GM18907 (cell line): ENCODE results near the gene RNF4.
"Not testable (repeated sequence)": the region's sequence is repeated elsewhere in the genome, so short reads cannot be mapped to it uniquely, and the experiment has no call there.

Source experiments
- ATAC-seq: cut with Tn5 transposase; IDR thresholded peaks from one replicate; pipeline ENCODE4 v1.9.1; 2021; ENCODE audit warnings: mild to moderate bottlenecking, moderate library complexity; ENCODE audit not compliant: unreplicated experiment

RNF4 gene

DNA sequence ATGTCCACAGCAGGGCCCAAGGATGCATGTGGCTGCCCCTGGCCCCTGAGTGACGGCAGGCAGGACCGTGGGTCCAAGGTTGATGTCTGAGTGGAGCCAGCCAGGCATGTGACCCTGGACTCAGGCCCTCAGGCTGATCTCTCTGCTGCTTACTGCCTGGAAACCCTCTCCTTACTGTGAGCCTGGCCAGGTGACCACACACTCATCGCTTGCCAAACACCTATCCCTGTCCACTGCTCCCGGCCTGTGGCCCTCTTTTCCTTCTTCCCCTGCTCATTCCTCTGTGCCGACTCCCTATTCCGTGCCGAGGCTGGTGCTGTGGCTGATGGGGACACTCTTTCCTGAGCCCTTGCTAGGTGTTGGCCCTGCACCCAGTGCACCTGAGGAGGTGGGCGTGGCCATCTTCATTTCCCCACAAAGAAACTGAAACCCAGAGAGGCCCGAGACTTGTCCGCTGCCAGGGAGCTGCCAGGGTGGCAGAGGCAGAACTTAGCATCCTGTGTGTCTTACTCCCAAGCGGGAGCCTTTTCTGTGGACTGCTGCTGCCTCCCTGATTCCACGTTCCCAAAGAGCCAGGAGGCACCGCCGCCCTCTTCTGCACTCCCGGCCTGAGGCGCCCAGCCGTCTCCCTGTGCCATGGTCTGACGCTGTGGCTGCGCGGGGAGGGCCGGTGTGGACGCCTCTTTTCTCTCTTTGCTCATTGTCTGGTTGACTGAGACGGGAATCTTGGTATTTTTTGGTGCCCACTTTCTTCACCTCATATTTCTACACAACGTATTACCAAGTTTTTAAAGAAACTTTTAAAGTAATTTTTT is 11.2 kb upstream of the RNF4 start:
- no peak for ATAC-seq

DNA sequence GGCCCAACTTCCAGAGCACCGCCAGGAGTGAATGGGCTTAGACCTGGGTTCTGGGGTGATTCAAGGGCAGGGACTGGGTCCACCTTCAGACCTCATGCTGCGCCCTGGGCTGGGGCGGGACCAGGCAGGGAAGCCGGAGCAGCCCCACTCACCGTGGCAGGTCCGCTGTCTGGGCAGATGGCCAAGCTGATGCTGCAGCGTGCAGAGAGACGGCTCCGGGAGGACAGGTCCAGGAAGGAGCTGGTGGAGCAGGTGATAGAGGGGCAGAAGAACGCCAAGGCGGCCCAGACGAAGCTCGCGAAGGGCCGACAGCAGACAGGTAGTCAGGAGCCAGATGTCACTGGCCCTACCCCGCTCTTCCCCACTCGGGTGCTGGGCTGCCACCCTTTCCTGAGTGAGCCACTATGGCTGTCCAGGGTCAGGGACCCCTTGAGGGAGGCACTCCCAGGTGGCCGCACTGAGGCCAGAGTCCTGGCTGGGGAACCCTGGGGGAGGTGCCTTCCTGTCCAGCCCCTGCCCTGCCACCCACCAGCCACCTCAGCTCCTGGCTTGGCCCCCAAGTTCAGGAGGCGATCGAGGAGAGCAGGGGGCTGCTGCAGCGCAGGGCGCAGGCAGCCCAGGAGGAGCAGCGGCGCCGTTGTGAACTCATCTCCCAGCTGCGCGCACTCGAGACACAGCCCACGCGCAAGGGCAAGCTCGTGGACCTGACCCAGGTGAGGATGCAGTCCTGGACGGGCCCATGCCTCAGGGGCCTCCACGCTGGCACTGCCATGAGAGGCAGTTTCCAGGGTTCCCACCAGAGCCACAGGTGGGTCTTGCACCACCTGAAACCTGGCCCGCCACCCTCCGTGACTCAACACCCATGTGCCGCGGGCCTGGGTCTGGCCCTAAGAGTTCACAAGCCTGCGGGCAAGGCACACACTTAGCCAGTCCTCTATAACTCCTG is 10.1 kb upstream of the RNF4 start:
- no peak for ATAC-seq

DNA sequence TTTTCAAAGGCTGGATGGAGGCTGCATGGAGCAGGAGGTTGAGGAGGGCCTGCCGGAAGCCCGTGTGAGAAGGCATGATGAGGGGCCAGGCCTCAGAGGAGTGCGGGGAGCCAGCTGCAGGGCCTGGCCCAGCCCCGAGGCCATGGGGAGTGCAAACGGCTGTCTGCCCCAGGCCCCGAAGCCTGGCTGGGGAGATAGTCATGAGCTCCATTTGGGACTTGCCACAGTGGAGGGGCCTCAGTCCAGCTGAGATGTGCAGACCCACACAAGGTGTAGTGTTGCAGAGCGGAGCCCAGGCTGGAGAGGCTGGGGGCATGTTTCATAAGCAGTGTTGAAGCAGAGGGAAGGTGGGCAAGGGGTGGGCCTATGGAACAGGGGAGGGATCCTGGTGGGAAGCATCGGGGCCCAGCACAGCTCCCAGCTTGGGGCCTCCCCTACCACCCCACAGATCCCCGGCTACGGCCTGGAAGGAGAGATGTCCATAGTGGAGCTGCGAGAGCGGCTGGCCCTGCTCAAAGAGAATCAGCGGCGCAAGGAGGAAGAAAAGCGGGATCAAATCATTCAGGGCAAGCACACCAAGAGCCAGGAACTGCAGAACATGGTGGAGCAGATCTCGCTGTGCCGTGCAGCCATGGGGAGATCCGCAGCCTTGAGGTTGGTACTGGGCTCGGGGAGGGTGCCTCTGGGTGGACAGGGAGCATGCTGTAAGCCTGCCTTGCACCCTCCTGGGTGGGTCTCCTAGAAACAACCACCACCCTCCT is 9.1 kb upstream of the RNF4 start:
- no peak for ATAC-seq

DNA sequence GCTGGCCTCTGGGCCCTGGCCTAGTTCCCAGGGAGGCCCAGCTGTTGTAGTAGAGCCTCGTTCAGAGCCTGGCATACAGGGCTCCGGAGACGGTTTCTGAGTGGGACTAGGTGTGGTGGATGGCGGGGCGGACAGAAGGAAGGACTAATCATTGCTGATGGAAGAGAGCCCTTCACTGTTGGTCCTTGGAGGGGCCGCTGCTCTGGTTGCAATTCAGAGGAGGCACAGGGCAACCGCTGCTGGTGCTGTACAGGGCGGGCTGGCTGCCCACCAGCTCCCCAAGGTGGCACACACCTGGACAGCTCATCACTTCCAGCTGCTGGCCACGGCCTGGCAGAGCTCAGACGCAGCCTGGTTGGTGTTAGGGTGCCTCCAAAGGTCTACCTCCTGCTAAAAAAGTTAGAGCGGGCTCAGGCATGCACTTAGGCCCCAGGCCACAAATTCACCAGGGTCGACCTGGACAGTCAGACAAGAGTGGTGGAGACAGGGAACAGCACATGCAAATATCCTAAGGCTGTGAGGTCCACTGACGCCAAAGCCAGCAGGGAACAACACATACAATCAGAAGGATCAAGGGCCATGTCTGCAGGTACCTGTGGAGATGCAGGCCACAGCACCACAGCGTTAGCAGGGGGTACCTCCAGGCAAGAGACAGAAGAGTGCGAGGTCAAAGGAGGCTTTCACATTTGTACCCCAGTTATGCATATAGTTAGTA is 7.5 kb upstream of the RNF4 start:
- no peak for ATAC-seq

DNA sequence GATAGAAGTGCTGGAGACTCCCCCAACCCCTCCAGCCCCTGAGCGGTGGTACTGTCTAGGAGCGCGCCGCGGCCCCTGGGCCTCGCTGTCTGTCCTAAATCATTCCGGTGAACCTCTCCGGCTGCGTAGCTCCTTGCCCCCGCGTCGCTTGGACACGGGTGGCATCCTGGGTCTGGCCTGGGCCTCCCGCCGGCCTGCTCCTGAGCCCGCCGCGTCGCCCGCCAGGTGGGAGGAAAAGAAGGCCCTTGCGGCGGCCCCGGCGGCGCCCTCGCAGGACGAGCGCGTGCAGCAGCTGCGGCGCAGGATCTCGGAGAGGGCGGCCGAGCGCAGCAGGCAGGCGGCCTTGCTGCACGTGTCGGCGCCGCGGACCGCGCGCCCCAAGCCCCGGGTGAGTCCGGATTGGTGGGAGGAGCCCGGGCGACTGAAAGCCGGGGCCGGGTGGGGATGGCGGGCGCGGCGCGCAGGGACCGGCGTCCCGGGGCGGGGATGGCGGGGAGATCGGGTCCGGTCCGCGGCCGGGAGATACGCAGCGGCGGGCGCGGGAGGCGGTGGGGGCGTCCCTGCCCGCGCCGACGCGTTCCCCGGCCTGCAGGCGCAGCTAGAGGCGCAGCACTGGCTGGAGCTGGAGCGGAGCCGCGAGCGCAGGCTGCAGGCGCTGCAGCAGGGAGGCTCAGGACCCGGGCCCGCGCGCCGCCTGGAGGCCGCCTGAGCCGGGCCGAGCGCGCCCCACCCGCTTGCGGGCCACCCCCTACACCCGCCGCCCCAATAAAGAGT is 6.5 kb upstream of the RNF4 start:
- ATAC-seq: peak; percentile 76

DNA sequence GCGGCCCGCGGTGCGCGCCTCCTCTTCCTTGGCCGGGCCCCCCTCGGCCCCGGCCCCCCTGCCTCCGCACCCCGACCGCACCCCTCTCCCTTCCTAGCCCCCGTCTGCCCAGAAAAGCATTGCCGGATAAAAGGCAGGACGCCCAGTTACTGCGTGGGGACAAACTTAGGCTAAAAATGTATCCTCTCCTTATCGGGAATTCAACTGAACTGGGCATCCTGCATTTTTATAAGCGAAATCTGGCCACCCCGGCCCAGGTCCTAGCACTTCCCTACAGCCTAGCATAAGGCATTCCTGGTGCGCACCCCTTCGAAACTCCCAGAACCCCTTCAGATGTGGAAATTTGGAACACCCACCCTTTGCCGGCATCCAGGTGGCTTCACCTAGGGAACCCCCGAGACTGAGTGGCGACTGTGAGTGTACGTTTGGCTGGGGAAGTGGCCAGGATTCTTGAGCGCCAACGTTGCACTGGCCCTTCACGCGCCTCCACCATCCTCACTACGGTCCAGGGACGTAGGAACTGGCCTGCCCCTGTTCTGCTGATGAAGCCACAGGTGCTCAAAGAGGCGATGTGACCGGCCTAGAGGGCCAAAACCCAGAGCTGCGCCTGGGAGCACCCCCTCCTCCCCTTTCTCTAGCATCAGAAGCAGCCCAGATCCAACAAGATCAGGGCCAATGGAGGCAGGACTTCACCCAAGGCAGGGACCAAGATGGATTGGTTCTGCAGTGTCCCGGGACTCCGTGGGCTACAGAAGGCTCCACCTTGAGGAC is 5.7 kb upstream of the RNF4 start:
- no peak for ATAC-seq

DNA sequence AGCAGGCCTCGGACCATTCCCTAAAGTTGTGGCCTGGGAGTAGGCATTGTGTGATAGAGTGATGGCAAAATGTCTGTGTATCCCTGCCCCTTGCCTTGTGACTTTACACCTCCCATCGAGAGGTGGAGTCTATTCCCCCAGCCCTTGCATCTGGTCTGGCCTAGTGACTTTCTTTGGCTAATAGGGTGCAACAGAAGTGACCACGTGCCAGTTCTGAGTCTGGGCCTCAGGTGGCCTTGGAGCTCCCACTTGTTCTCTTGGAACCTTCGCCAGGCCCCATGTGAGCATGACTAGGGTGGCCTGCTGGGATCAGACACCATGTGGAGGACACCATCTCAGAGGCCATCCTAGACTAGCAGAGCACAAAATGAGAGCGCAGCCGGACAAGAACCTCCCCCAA is 3.9 kb upstream of the RNF4 start:
- no peak for ATAC-seq

DNA sequence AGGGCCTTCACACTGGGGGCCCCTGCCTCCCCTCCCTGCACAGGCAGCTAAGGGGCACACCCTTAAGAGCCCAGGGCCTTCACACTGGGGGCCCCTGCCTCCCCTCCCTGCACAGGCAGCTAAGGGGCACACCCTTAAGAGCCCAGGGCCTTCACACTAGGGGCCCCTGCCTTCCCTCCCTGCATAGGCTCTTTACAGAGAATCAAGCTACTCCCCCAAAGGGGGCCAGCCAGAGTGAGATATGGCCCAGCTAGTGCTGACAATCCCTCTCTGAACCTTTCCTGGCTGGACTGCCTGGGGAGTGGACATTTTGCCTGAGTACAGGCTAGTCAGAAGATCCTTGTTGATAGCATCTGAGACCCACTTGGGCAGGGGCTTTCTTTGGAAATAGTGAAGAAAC is 3.4 kb upstream of the RNF4 start:
- not testable (repeated sequence) for ATAC-seq

DNA sequence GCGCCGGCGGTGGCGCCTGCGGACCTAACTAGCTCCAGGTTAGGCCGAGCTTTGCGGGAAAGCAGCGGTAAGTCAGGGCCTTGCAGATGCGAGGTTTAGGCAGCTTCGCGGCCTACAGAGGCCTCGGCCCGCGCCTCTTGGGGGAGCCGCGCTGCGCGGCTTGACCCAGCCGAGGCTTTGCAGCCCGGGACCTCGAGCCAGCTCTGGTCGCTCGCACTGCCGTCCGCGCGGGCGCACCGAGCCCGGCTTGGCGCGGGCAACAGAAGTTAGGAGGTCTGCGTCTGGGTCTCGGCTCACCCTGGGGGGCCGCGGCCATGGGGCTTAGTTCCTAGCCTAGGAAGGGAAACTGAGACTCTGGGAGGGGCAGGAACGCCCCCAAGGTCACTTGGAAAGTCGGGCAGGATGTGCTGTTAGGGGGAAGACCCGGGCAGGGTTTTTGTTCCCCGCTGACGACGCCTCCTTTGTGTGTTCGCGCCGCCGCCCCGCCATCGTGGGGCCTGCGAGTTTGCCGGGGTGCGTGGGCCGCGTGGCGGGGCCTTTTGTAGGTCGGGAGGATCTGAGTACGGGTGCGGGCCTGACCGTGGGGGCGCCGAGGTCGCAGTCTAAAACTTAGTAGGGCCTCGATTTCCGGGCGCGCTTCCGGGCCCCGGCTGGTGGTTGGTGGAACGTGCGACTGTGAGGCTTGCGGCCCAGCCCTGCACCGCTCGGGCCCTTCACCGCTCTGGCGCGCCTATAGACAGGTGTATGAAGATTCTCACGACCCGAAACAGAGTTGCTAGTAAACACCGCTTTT is 482 bp downstream of the RNF4 start:
- peak; percentile 55 for ATAC-seq

DNA sequence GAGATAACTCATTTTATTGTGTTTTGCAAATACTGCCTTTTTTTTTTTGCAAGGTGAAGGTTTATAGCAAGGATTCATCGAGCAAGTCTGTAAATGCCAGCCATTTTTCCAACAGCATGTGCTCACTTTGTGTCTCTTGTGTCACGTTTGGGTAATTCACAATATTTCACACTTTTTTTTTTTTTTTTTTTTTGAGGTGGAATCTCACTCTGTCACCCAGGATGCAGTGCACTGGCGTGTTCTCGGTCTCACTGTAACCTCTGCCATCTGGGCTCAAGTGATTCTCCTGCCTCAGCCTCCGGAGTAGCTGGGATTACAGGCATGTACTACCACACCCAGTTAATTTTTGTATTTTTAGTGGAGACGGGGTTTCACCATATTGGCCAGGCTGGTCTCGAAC is 1.9 kb downstream of the RNF4 start:
- no peak for ATAC-seq

DNA sequence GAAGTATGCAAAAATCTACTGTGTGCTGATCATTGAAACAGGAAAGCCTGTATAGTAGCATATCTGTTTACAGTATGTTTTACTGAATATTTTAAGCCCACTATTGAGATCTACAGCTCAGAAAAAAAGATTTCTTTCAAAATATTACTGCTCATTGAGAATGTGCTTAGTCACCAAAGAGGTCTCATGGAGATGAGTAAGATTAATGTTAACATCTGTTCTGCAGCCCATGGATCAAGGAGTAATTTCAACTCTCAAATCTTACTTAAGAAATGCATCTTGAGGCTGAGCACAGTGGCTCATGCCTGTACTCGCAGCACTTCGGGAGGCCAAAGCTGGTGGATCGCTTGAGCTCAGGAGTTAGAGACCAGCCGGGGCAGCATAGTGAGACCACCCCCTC is 3.3 kb downstream of the RNF4 start:
- ATAC-seq: no peak

DNA sequence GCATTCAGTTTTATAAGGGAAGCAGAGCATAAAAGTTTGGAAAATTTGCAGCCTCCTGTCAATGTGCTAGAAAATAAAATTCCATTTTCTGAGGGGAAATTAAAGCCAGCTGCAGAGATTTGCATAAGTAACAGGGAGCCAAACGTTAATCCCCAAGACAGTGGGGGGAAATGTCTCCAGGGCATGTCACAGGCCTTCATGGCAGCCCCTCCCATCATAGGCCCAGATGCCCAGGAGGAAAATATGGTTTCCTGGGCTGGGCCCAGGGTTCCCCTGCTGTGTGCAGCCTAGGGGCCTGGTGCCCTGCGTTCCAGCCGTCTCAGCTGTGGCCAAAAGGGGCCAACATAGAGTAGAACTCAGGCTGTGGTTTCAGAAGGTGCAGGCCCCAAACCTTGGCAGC is 9.3 kb downstream of the RNF4 start:
- ATAC-seq: no peak

DNA sequence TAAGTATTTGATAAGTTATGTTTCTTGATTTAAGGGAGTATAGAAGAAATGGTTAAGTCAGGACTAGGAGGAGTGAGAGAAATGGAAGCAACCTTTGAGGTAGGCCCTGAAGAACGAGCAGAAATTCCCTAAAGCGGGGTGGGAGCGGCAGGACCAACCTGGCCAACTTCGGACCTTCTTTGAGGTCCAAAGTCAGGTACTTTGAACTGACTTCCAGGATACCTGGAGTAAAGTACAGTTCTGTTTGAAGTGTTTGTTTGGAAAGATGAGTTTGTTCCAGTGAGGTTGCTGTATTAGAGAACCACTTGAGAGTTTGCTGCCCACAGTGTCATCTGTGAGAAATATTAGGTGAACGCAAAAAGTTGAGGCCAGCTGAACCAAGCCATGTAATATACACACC is 11.7 kb downstream of the RNF4 start:
- ATAC-seq: no peak

DNA sequence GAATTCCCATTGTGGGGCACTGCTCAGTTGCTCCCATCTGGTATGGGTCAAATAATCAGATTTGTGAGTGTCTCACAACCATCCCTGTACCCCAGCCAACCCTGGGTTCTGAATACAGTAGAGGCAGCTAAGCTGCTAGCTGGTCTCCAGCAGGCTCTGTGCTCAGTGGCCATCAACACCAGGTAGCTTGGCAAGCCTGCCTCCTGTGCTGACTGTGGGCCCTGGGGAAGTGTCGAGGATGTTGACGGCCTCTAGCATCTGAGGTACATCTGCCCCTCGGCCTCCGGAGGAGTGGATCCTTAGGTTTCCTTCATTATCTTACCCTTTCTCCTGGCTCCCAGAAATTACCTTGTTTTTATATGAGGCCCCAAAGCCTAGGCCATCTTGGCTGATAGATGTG is 13.3 kb downstream of the RNF4 start:
- no peak for ATAC-seq

DNA sequence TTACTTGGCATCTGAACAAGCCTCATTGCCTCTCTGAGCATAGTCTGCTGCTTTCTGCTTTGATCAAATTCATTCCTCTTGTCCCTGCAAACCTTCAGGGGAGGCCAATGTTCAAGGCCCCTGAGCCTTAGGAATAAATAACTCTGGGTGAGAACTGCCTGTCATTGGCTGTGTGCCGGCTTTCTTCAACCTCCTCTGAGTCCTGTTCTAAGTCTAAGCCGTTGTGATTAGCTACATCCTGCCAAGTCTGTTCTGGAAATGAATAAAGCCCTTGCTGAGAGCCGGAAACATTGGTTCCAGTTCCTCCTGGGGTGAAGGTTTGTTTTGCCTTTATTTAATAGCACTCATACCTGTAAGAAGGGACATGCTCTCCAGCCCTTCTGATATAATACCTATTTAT is 13.8 kb downstream of the RNF4 start:
- peak; percentile 46 for ATAC-seq

DNA sequence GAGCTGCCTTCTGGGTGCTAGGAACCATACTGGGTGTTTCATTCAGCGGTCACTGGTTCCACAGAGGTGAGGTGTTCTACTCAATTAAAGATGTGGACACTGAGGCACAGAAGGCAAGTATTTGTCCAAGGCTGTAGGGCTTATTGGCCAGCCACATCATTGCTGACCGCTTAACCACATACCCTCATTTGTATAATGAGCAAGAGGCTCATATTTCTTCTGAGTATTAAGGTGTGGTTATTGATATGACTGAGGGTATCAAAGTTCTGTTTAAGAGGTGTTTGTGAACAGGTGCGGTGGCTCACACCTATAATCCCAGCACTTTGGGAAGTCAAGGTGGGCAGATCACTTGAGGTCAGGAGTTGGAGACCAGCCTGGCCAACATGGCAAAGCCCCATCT is 14.3 kb downstream of the RNF4 start:
- no peak for ATAC-seq

DNA sequence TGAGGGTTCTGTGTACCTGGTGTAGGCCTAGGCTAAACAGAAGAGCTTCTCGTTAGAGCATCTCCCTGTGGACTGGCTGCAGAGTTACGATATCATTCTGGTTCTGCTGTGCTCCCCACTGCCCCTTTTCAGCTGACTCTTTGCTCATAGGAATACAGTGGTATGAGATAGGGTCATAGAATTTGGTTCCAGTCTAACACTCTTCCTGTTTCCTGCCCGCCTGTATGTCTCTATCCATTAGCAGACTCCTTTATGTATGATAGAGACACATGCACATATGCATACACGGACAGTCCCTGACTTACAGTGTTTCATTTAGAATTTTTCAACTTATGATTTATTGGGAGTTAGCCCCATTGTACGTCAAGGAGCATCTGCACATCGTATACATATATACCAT is 15.3 kb downstream of the RNF4 start:
- no peak for ATAC-seq

DNA sequence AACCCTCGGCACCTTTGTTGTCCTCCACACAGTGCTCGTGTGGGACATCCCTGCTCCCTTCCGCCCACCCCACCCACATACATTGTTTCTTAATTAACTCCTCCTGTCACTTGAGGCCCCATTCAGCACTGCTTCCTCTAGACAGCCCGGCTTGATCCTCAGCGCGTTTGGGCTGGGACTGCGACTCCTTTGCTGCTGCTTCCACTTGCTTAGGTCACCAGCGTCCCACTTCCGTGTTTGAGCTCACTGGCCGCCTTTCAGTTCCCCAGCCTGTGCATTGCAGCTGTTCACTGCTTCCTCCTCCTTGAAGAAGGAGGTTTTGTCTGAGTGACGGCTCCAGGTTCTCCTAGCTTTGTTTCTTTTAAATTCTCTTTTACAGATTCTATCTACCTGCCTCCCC is 16.1 kb downstream of the RNF4 start:
- peak; percentile 68 for ATAC-seq
